ENCODE results near the gene YY2.
A peak's percentile ranks its signal among the peaks of the same experiment; 100 is the strongest.

The YY2 gene

DNA sequence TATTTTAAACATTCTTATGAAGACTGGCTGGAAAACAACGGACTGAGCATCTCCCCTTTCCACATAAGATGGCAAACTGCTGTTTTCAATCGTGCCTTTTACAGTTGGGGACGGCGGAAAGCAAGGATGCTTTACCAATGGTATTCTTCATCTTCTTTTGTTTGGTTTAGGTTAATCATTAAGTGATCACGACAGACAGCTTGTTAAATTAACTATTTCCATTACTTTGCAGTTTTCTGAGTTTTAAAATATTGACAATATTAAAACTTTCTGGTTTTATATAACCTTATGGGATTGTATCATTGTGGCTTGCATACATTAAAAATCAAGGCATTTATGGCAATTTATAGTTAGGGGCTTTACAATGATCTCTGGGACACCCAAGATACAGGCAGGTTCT is 12.6 kb upstream of the YY2 start:
- H3K4me3 ChIP-seq (replicated peaks in 1 of 2; ENCODE audit: low read depth in 2 of 2, low read length in 2 of 2) = no peak overlapping the region
- TF ChIP-seq, protein P1, sequence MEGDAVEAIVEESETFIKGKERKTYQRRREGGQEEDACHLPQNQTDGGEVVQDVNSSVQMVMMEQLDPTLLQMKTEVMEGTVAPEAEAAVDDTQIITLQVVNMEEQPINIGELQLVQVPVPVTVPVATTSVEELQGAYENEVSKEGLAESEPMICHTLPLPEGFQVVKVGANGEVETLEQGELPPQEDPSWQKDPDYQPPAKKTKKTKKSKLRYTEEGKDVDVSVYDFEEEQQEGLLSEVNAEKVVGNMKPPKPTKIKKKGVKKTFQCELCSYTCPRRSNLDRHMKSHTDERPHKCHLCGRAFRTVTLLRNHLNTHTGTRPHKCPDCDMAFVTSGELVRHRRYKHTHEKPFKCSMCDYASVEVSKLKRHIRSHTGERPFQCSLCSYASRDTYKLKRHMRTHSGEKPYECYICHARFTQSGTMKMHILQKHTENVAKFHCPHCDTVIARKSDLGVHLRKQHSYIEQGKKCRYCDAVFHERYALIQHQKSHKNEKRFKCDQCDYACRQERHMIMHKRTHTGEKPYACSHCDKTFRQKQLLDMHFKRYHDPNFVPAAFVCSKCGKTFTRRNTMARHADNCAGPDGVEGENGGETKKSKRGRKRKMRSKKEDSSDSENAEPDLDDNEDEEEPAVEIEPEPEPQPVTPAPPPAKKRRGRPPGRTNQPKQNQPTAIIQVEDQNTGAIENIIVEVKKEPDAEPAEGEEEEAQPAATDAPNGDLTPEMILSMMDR (IDR thresholded peaks at IDR 0.05; ENCODE audit: low read depth, low read length) = no peak
- no peak for DNase-seq (ENCODE audit: low read depth in 2 of 2)

DNA sequence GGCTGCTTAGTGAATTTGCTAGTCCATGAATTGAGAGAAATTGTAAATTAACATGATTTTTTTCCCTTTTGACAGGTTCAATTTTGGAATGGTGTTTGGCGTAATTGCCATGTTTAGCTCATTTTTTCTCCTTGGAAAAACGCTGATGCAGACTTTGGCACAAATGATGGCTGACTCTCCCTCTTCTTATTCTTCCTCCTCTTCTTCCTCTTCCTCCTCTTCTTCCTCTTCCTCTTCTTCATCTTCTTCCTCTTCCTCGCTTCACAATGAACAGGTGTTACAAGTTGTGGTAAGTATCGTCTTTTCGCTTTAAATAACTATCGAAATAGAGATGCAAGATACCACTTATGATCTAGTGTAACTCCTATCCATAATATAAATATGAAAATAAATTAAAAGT is 10.7 kb upstream of the YY2 start:
- TF ChIP-seq, protein P1 (IDR thresholded peaks at IDR 0.05; ENCODE audit: low read depth, low read length) = no peak
- DNase-seq (ENCODE audit: low read depth in 2 of 2) = no peak
- no peak overlapping the region for H3K4me3 ChIP-seq (replicated peaks in 1 of 2; ENCODE audit: low read depth in 2 of 2, low read length in 2 of 2)

DNA sequence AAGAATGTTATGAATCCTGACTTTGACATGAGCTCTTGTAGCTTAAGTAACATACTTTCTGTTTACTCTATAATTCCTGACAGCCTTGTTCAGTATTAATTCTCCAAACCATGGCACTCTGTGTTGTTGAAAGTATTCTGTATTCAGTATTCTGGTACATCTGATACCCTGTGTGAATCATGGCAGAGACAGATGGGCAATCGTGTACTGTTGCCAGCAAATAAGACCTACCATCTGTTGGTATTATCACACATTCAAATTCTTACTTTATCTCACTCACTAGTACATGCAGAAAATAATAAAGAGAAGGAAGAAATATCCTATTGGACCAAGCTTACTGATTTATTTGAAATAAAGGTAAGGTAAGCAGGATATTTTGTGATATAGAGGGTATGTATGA is 8.4 kb upstream of the YY2 start:
- H3K4me3 ChIP-seq (replicated peaks in 1 of 2; ENCODE audit: low read depth in 2 of 2, low read length in 2 of 2) = no peak overlapping the region
- no peak for DNase-seq (ENCODE audit: low read depth in 2 of 2)
- TF ChIP-seq, protein P1 (IDR thresholded peaks at IDR 0.05; ENCODE audit: low read depth, low read length) = no peak

DNA sequence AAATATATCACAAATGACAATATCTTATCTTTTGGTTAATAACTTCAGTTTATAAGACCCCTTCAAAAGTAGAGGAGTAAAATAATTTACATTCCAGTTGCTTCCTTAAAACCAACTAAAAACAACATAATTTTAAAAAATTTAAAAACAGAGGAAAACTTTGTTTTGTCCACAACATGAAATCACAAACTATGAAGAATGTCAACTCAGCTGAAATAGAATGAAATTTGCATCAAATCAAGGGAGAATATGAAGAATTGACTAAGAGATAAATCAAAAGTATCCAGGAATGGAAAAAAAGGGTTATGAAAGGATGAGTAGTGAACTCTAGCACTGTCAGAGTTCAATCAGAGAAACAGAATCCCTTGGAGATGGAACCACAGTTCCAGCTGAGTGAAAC is 2.2 kb upstream of the YY2 start:
- H3K4me3 ChIP-seq (replicated peaks in 1 of 2; ENCODE audit: low read depth in 2 of 2, low read length in 2 of 2) = no peak overlapping the region
- no peak for DNase-seq (ENCODE audit: low read depth in 2 of 2)
- TF ChIP-seq, protein P1 (IDR thresholded peaks at IDR 0.05; ENCODE audit: low read depth, low read length) = no peak

DNA sequence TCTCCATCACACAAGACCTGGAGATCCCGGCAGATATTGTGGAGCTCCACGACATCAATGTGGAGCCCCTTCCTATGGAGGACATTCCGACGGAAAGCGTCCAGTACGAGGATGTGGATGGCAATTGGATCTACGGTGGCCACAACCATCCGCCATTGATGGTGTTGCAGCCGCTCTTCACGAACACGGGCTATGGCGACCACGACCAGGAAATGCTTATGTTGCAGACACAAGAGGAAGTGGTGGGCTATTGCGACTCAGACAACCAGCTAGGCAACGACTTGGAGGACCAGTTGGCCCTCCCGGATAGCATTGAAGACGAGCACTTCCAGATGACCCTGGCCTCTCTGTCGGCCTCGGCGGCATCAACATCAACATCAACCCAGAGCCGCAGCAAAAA is 717 bp downstream of the YY2 start:
- TF ChIP-seq, protein P1 (IDR thresholded peaks at IDR 0.05; ENCODE audit: low read depth, low read length) = no peak
- no peak for DNase-seq (ENCODE audit: low read depth in 2 of 2)
- no peak overlapping the region for H3K4me3 ChIP-seq (replicated peaks in 1 of 2; ENCODE audit: low read depth in 2 of 2, low read length in 2 of 2)

DNA sequence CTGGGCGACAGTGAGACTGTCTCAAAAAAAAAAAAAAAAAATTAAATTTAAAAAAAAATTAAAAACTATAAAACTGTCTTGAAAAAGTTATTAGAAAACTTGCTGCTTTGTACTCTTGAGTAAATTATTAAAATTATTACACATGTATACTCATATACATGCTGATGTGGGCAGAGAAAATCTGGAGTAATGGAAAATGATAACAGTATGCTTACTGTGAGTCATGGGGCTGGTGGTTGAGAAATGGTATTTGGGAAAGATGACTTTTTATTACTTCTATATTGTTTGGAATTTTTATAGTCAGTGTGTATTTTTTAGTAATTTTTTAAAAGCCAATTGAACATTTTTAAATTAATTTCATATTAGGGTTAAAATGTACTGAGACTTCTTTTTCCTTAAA is 7.5 kb downstream of the YY2 start:
- DNase-seq (ENCODE audit: low read depth in 2 of 2) = peak in 1 of 2 donors; percentile 7
- TF ChIP-seq, protein P1 (IDR thresholded peaks at IDR 0.05; ENCODE audit: low read depth, low read length) = no peak

DNA sequence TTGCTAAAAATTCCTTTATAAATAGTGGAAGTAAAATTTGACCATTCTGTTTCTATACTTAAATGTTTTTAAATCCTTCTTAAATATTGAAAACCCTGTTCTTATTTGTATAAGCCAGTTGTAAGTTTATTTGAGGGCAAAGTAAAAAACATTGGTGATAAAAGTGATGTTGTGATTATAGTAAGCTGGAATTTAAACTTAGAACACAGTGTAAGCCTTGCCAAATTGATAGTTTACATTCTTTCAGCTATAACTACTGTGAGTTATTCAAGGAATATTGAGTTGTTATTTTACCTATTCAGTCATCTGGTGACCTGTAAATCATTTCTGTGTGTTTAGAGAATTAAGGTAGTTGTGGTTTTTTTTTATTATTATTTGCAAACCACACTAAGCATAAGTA is 9.6 kb downstream of the YY2 start:
- DNase-seq (ENCODE audit: low read depth in 2 of 2) = no peak
- TF ChIP-seq, protein P1 (IDR thresholded peaks at IDR 0.05; ENCODE audit: low read depth, low read length) = no peak
- no peak overlapping the region for H3K4me3 ChIP-seq (replicated peaks in 1 of 2; ENCODE audit: low read depth in 2 of 2, low read length in 2 of 2)

More for the DNA sequence above, 7.5 kb downstream of the YY2 start:
- no peak overlapping the region for H3K4me3 ChIP-seq (replicated peaks in 1 of 2; ENCODE audit: low read depth in 2 of 2, low read length in 2 of 2)

All from cardiac fibroblast (primary cell).